HG02885 (cell line): ENCODE measurements around the gene SULT1C4.
"Not testable (repeated sequence)": the region's sequence is repeated elsewhere in the genome, so short reads cannot be mapped to it uniquely, and the experiment has no call there.

Experiments
- ATAC-seq: cut with Tn5 transposase; IDR thresholded peaks from one replicate; pipeline ENCODE4 v1.9.1; 2021; ENCODE audit warnings: mild to moderate bottlenecking; ENCODE audit not compliant: unreplicated experiment, poor library complexity

Gene SULT1C4

GRCh38 chr2:108407864-108408729 is 30.3 kb downstream of the SULT1C4 start:
- no peak for ATAC-seq

GRCh38 chr2:108409768-108410167 is 32.0 kb downstream of the SULT1C4 start:
- ATAC-seq = no peak

DNA sequence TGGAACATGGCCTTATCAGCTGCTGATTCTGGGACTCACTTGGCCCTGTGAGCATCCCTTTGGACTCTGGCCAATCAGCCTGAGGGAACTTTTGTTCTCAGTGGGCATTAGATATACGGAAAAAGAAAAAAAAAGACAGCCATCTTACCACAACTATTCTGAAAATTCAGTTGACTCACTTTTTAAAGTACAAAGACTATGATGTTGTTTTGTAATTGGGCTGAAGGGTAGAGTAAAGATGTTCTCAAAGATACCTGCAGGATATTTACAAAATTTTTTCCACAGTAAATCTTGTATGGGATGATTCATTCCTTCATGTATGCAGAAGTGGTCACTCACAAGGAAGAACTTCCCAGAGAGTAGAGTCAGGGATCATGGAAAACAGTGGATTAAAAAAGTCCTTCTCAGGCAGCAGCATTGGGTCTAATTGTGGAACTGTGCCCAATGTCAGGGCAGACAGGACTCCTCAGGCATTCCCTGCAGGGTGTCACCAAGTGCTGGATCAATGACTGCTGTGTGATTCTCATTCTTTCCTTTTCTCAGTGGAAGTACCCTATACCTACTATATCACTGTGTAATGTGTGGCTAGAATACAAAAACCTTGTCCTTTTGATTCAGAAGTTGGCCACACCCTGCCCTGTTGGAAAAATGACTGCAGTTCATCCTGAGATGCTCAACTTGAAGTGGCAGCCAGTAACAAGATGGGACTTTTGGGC is 35.4 kb downstream of the SULT1C4 start:
- ATAC-seq = no peak

DNA sequence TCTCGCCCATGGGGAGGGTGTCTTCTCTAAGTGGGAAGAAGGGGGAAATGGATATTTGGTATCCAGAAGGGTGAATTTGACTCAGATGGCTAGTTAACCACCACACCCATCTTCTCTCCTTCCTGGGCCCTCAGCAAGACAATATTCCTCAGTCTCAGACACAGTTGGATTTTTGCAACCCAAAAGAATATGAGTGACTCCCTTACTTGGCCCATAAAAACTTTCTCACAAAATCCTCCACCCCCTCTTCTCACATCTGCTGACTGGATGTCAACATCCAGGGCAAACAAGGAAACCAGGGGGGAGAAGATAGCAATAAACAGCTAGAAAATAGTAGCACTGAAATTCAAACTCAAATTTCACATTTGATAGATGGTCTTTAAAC is 35.9 kb downstream of the SULT1C4 start:
- no peak for ATAC-seq

GRCh38 chr2:108414256-108414876 is 36.6 kb downstream of the SULT1C4 start:
- ATAC-seq = no peak

GRCh38 chr2:108414945-108415344 is 37.2 kb downstream of the SULT1C4 start:
- ATAC-seq = no peak

DNA sequence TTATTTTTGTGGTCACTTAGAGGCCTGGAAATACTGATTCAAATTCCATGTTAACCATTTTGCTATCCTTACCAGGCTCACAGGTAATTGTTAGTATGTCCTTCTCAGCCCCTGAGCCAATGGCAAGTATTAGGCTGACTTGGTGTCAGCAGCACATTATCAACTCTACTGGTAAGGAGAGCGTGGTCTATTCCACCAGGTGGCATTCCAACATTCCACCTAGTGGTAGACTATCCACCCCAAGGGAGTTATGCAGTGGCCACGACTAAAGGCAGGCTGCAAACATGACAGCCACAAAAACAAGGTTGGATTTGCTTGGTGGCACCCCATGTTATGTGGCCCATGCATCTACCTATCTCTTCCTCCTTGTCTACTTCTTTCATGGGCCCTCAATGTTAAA is 39.5 kb downstream of the SULT1C4 start:
- ATAC-seq = no peak

- ATAC-seq = no peak
Measured at GRCh38 chr2:108418416-108418815, 40.7 kb downstream of the SULT1C4 start.

DNA sequence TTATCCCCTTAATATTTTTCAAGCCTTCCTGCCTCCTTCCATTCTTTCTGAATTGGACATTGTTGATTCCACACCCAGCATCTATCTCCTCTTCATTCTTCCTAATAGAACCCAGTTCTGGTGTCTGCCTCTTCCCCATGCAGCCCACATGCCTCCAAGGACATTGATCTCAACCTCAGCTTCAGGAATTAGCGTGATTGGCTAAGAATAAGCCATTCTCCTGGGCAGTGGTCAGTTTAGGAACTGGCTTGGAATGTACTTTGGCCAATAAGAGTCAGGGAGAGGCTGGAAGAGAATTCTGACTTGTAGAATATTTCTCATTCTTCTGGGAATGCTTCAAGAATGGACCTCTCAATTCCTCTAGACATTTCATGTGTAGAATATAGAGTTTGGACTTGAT is 45.3 kb downstream of the SULT1C4 start:
- ATAC-seq = no peak

DNA sequence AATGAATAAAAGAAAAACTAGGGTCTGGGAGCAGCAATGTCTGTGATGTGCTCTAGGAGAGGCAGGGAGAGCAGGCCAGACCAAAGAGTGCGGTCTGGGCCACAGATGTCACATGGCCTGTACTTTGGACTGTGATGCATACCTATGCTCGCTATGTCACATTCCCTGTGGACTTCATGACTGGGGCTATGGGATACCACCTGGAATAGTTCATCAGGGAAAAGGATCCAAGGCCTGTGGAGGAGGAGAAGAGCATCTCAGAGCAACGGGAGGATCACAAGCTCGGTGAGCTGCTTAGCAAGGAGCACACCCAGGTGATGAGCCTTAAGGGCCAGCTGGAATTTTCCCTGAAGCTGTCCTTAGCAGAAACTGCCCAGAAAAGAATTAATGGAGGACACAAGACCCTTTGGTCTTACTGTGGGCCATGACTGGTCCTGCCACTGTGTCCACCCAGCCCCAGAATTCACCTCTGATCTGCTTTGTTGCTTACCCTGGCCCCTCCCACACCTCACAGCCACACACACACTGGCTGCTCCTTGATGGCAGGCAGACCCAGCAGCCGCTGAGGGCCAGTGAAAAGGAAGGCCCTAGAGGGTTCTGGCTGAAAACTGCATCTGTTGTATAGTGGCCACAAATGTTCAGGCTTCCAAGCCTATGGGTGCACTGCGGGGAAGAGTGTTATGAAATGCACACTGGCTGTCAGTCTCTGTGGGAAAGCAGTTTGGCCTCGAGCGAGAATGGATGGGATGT is 45.9 kb downstream of the SULT1C4 start:
- ATAC-seq = no peak

- no peak for ATAC-seq
Measured at GRCh38 chr2:108428286-108429009, 50.7 kb downstream of the SULT1C4 start.

GRCh38 chr2:108435578-108435977 is 57.8 kb downstream of the SULT1C4 start:
- not testable (repeated sequence) for ATAC-seq

- ATAC-seq = no peak
Measured at GRCh38 chr2:108436976-108437375, 59.2 kb downstream of the SULT1C4 start.
